GM12878 (cell line): ENCODE results near the gene BANP. TPM values are rescaled to one million over a fixed set of nuclear protein-coding genes. Genes with fewer than 3 reads are reported as not detected.

Experiments
- BACH1 ChIP-seq: fragments of 450-650 bp; IDR thresholded peaks from 2 replicates; pipeline ENCODE4 v1.6.1; 2017; ENCODE audit warnings: mild to moderate bottlenecking, borderline replicate concordance
- EP300 ChIP-seq, 2 experiments: fragments of 150-350 bp in 1 of 2; IDR thresholded peaks; 2 replicates each; pipeline ENCODE4 v1.6.1; 2011 to 2012; ENCODE audit warnings: low read depth in 2 of 2, low read length in 2 of 2, borderline replicate concordance in 1 of 2, improper control_type of control experiment in 1 of 2, inconsistent platforms in 1 of 2; ENCODE audit not compliant: control insufficient read depth in 1 of 2
- FOXM1 ChIP-seq: IDR thresholded peaks from 2 replicates; pipeline ENCODE4 v1.6.1; 2012; ENCODE audit warnings: low read depth, mild to moderate bottlenecking, inconsistent platforms, low read length, moderate library complexity
- HDAC6 ChIP-seq: fragments of 200-600 bp; sonication (generic); IDR thresholded peaks from one replicate; pipeline ENCODE4 v1.8.0; 2017; ENCODE audit warnings: antibody characterized with exemption; ENCODE audit not compliant: unreplicated experiment
- HDGF ChIP-seq: fragments of 450-650 bp; IDR thresholded peaks from 2 replicates; pipeline ENCODE4 v1.6.1; 2016; ENCODE audit warnings: antibody characterized with exemption
- IKZF2 ChIP-seq, 2 experiments: fragments of 450-650 bp; IDR thresholded peaks; 2 replicates each; pipeline ENCODE4 v1.6.1; 2017; ENCODE audit warnings: mild to moderate bottlenecking in 2 of 2, moderate library complexity in 2 of 2
- KAT2A ChIP-seq: conservative IDR thresholded peaks from 2 replicates; pipeline ENCODE4 v1.6.1; 2011; ENCODE audit warnings: low read depth, low read length; ENCODE audit not compliant: control insufficient read depth
- KLF5 ChIP-seq: fragments of 450-650 bp; IDR thresholded peaks from 2 replicates; pipeline ENCODE4 v1.6.1; 2014; ENCODE audit warnings: mild to moderate bottlenecking; ENCODE audit not compliant: partially characterized antibody
- MXI1 ChIP-seq: fragments of 150-350 bp; IDR thresholded peaks from 2 replicates; pipeline ENCODE4 v1.6.1; 2011; ENCODE audit warnings: low read depth, mild to moderate bottlenecking, inconsistent platforms, low read length, improper control_type of control experiment
- NBN ChIP-seq: fragments of 450-650 bp; IDR thresholded peaks from 2 replicates; pipeline ENCODE4 v1.6.1; 2016
- NRF1 ChIP-seq: conservative IDR thresholded peaks from 2 replicates; pipeline ENCODE4 v1.6.1; 2011; ENCODE audit warnings: mild to moderate bottlenecking, low read depth, low read length, improper control_type of control experiment
- TARDBP ChIP-seq: IDR thresholded peaks from 2 replicates; pipeline ENCODE4 v1.6.1; 2016; ENCODE audit warnings: borderline replicate concordance
- TCF12 ChIP-seq: IDR thresholded peaks from 2 replicates; pipeline ENCODE4 v1.6.1; 2011; ENCODE audit warnings: low read depth, mild to moderate bottlenecking, low read length
- ZZZ3 ChIP-seq: IDR thresholded peaks from 2 replicates; pipeline ENCODE4 v1.6.1; 2011; ENCODE audit warnings: low read depth; ENCODE audit not compliant: control insufficient read depth, insufficient read length
- polyA plus RNA-seq, 11 experiments: library from polyadenylated mRNA; depleted of rRNA in 4 of 11; unstranded in 6 of 11; stranded (reverse) in 5 of 11; fragments of >200 nt; fragmentation: Nextera tagmentation in 4 of 11; fragmentation: Illumina TruSeq in 1 of 11; extraction: Ambion mirVana in 4 of 11; extraction: Trizol in 1 of 11; gene quantifications; 1 replicate in 1 of 11; 2 replicates in 10 of 11; pipeline versions ENCODE4 v1.2.1 to v1.2.3, GENCODE V29; 2011 to 2016; ENCODE audit warnings: inconsistent platforms in 2 of 11, missing spikeins in 2 of 11, low read depth in 1 of 11
- total RNA-seq, 4 experiments: library from RNA; depleted of rRNA in 3 of 4; stranded (reverse); fragments of >200 nt in 3 of 4; fragmentation: Illumina TruSeq in 1 of 4; extraction: Trizol in 1 of 4; gene quantifications; 2 replicates each; pipeline versions ENCODE4 v1.2.1 to v1.2.3, GENCODE V29; 2013 to 2021
- TF ChIP-seq, protein P1 (sequence below): IDR thresholded peaks from 2 replicates; pipeline ENCODE4 v1.6.1; 2011; ENCODE audit warnings: borderline replicate concordance, low read depth, mild to moderate bottlenecking, moderate library complexity, low read length; ENCODE audit not compliant: insufficient read depth, poor library complexity, severe bottlenecking
- TF ChIP-seq, protein P2 (sequence below): fragments of 450-650 bp; IDR thresholded peaks from 2 replicates; pipeline ENCODE4 v1.6.1; 2016; ENCODE audit warnings: mild to moderate bottlenecking, moderate library complexity, borderline replicate concordance
- TF ChIP-seq, protein P3 (sequence below): IDR thresholded peaks from 2 replicates; pipeline ENCODE4 v1.6.1; 2012; ENCODE audit warnings: mild to moderate bottlenecking, low read depth, low read length

BANP gene
- total and polyA plus RNA-seq, 10 of the 15 experiments (the other 5 are each of a cell fraction or from before 2014, with no cell fraction given), result 3.9 to 21.9 (median 12.2) TPM

DNA sequence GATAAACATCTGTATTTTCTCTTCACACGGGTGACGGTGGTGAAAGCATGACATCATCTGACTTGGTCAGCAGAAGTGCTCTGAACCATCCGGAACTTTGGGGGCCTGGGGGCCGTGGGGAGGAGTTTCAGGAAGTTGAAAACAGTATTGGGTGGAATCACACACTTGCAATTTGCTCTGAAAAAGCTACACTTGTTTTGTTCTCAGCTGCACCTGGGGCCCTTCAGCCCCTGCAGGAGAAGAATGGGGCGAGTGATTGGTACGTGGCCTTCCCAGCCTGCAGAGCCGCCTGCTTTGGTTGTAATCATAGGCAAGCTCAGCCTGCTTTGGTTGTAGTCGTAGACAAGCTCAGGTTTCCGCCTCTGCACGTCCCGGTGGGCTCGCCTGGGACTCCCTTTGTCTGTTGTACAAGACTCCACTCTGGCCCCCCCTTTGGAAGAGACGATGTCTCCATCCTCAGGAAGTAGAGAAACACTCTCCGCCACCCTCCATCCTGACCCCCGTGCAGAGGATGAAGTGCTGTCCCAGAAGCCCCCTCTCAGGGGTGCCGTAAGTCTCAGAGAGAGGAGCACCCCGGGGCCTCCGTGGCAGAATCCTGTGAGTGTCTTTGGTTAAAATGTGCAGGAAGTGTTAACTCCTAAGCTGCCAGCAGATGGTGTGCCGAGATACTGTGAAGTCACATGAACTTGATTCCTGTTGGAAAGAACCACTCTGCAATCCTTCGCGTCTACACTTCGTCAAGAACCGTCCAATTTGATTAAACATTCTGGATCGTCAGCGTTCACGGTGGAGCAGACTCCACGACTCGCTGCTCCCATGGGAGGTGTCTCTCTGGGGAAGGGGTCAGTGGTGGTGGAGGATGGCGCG, 5.4 kb downstream of the BANP start (continued):
- TF ChIP-seq KAT2A (no peak), EP300 (IDR thresholded peaks at IDR 0.05; ENCODE audit: borderline replicate concordance in 1 of 2, control insufficient read depth in 1 of 2, low read depth in 2 of 2, low read length in 2 of 2) (peak; percentile 45 to 62; a peak in 1 of 4 replicates), BACH1 (no peak), TCF12 (no peak), NRF1 (no peak), TARDBP (no peak), MXI1 (0 out of 2 replicates have a peak, but pooled peaks have one; percentile 20), FOXM1 (no peak), NBN (no peak), HDAC6 (no peak), IKZF2 (IDR thresholded peaks at IDR 0.05) (peak; percentile 39 to 41; a peak in 1 of 4 replicates), HDGF (no peak), KLF5 (no peak), ZZZ3 (no peak)
- TF ChIP-seq, protein P1, sequence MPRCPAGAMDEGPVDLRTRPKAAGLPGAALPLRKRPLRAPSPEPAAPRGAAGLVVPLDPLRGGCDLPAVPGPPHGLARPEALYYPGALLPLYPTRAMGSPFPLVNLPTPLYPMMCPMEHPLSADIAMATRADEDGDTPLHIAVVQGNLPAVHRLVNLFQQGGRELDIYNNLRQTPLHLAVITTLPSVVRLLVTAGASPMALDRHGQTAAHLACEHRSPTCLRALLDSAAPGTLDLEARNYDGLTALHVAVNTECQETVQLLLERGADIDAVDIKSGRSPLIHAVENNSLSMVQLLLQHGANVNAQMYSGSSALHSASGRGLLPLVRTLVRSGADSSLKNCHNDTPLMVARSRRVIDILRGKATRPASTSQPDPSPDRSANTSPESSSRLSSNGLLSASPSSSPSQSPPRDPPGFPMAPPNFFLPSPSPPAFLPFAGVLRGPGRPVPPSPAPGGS, result no peak
- TF ChIP-seq, protein P2, sequence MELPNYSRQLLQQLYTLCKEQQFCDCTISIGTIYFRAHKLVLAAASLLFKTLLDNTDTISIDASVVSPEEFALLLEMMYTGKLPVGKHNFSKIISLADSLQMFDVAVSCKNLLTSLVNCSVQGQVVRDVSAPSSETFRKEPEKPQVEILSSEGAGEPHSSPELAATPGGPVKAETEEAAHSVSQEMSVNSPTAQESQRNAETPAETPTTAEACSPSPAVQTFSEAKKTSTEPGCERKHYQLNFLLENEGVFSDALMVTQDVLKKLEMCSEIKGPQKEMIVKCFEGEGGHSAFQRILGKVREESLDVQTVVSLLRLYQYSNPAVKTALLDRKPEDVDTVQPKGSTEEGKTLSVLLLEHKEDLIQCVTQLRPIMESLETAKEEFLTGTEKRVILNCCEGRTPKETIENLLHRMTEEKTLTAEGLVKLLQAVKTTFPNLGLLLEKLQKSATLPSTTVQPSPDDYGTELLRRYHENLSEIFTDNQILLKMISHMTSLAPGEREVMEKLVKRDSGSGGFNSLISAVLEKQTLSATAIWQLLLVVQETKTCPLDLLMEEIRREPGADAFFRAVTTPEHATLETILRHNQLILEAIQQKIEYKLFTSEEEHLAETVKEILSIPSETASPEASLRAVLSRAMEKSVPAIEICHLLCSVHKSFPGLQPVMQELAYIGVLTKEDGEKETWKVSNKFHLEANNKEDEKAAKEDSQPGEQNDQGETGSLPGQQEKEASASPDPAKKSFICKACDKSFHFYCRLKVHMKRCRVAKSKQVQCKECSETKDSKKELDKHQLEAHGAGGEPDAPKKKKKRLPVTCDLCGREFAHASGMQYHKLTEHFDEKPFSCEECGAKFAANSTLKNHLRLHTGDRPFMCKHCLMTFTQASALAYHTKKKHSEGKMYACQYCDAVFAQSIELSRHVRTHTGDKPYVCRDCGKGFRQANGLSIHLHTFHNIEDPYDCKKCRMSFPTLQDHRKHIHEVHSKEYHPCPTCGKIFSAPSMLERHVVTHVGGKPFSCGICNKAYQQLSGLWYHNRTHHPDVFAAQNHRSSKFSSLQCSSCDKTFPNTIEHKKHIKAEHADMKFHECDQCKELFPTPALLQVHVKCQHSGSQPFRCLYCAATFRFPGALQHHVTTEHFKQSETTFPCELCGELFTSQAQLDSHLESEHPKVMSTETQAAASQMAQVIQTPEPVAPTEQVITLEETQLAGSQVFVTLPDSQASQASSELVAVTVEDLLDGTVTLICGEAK, result peak; percentile 22; the same call in 1 of the 2 replicates
- TF ChIP-seq, protein P3, sequence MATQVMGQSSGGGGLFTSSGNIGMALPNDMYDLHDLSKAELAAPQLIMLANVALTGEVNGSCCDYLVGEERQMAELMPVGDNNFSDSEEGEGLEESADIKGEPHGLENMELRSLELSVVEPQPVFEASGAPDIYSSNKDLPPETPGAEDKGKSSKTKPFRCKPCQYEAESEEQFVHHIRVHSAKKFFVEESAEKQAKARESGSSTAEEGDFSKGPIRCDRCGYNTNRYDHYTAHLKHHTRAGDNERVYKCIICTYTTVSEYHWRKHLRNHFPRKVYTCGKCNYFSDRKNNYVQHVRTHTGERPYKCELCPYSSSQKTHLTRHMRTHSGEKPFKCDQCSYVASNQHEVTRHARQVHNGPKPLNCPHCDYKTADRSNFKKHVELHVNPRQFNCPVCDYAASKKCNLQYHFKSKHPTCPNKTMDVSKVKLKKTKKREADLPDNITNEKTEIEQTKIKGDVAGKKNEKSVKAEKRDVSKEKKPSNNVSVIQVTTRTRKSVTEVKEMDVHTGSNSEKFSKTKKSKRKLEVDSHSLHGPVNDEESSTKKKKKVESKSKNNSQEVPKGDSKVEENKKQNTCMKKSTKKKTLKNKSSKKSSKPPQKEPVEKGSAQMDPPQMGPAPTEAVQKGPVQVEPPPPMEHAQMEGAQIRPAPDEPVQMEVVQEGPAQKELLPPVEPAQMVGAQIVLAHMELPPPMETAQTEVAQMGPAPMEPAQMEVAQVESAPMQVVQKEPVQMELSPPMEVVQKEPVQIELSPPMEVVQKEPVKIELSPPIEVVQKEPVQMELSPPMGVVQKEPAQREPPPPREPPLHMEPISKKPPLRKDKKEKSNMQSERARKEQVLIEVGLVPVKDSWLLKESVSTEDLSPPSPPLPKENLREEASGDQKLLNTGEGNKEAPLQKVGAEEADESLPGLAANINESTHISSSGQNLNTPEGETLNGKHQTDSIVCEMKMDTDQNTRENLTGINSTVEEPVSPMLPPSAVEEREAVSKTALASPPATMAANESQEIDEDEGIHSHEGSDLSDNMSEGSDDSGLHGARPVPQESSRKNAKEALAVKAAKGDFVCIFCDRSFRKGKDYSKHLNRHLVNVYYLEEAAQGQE, result no peak
